ENCODE measurements around the gene GMDS. TPM values are rescaled to one million over a fixed set of nuclear protein-coding genes. Genes with fewer than 3 reads are reported as not detected.
A peak's percentile ranks its signal among the peaks of the same experiment; 100 is the strongest.

The GMDS gene
- total RNA-seq, 2 experiments from 2014 or later, result 31.1 to 35.9 TPM

DNA sequence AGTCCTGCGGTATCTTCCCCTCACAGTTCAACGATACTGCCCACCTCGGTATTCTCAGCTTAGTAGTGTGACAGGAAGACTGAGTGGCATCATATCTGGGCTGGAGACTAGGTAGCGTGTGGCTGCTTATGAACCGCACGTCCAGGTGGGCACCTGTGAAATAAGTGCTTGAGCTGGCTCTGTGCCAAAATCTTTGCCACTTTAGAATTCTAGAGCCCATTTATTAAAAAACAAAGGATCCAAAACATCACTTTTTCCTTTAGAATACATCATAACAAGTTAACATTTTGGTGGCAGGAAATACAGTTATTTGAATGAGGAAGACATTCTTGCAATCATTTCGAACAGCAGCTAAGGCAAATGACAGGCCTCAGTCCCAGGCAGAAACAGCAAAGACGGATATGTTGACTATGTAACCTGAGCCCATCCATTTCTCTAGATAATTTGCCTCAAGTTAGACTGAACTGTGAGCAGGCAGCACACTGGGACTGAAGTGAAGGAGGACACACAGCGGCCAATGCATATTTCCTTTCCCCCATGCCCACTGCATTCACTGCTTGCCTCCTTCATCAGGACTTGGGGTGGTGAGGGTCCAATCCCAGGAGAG is 136.6 kb downstream of the GMDS start:
- H3K4me1 Mint-ChIP-seq, result peaks cover 17% of the 10 kb centered on the region
- H3K27ac Mint-ChIP-seq, result no peak overlapping the region
- POLR2A ChIA-PET, result no interaction called here
- no peak for DNase-seq
- no peak overlapping the region for H3K4me3 Mint-ChIP-seq
- H3K9me3 Mint-ChIP-seq, result no peaks in the 10 kb centered on the region
- peaks cover 3% of the 10 kb centered on the region for H3K36me3 Mint-ChIP-seq (ENCODE audit: low read depth)
- CTCF ChIA-PET, result no interaction called here
- no peaks in the 10 kb centered on the region for H3K27me3 Mint-ChIP-seq

- Mint-ChIP-seq H3K27me3 (no peaks in the 10 kb centered on the region), H3K4me3 (no peak overlapping the region), H3K36me3 (ENCODE audit: low read depth) (no peaks in the 10 kb centered on the region), H3K9me3 (no peaks in the 10 kb centered on the region), H3K4me1 (peaks cover 1% of the 10 kb centered on the region), H3K27ac (no peak overlapping the region)
- POLR2A ChIA-PET, result no interaction called here
- DNase-seq, result no peak
- CTCF ChIA-PET, result interaction anchor here (1.2 to 1.3 kb wide), 3 partner anchors 44 to 497 kb away, joined by 3 to 6 read pairs (median 6); no protein-coding TSS in a partner anchor
Observed at GRCh38 chr6:2104524-2104880, 140.9 kb downstream of the GMDS start.

GRCh38 chr6:2103765-2104523 is 141.5 kb downstream of the GMDS start:
- H3K27me3 Mint-ChIP-seq, result no peaks in the 10 kb centered on the region
- POLR2A ChIA-PET, result no interaction called here

GRCh38 chr6:2102966-2103365 is 142.4 kb downstream of the GMDS start:
- Mint-ChIP-seq H3K9me3 (no peaks in the 10 kb centered on the region), H3K4me1 (peaks cover 1% of the 10 kb centered on the region), H3K27me3 (no peaks in the 10 kb centered on the region), H3K4me3 (no peak overlapping the region), H3K36me3 (ENCODE audit: low read depth) (no peaks in the 10 kb centered on the region), H3K27ac (no peak overlapping the region)
- ChIA-PET POLR2A (no interaction called here), CTCF (no interaction called here)
- no peak for DNase-seq

More at GRCh38 chr6:2103765-2104523, 141.5 kb downstream of the GMDS start:
- no peak for DNase-seq
- H3K4me3 Mint-ChIP-seq, result no peak overlapping the region
- CTCF ChIA-PET, result interaction anchor here (0.7 to 1.3 kb wide), 4 partner anchors 44 to 506 kb away, joined by 3 to 6 read pairs (median 5); no protein-coding TSS in a partner anchor
- H3K36me3 Mint-ChIP-seq (ENCODE audit: low read depth), result no peaks in the 10 kb centered on the region
- H3K4me1 Mint-ChIP-seq, result peaks cover 1% of the 10 kb centered on the region
- no peak overlapping the region for H3K27ac Mint-ChIP-seq
- no peaks in the 10 kb centered on the region for H3K9me3 Mint-ChIP-seq

DNA sequence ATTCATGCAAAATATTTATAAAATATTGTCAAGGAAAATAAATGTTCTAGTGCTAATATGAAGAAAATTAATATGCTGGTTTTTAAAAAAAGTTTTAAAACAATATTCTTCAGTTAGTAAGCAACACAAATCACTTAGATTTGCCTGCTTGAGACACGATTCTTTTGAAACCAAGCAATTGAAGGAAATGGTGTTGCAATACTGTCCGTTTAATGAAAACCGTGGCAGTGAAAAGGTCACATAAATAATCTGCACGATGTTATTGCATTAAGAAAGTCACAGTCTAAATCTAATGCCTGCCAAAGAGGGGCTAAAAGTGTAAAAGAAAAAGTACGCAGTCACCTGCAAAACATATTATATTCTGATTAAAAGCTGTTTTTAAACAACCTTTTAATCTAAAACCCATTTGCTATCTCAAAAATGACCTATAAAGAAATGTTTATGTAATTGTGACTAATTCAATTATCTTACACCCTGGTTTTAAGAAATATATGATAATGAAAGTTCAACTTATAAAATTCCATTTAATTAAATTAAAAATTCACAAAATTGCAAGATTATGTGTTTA is 143.0 kb downstream of the GMDS start:
- H3K4me1 Mint-ChIP-seq, result peaks cover 1% of the 10 kb centered on the region
- H3K27ac Mint-ChIP-seq, result no peak overlapping the region
- H3K4me3 Mint-ChIP-seq, result no peak overlapping the region
- H3K27me3 Mint-ChIP-seq, result no peaks in the 10 kb centered on the region
- no peaks in the 10 kb centered on the region for H3K36me3 Mint-ChIP-seq (ENCODE audit: low read depth)
- DNase-seq, result no peak
- ChIA-PET CTCF (no interaction called here), POLR2A (no interaction called here)
- no peaks in the 10 kb centered on the region for H3K9me3 Mint-ChIP-seq

DNA sequence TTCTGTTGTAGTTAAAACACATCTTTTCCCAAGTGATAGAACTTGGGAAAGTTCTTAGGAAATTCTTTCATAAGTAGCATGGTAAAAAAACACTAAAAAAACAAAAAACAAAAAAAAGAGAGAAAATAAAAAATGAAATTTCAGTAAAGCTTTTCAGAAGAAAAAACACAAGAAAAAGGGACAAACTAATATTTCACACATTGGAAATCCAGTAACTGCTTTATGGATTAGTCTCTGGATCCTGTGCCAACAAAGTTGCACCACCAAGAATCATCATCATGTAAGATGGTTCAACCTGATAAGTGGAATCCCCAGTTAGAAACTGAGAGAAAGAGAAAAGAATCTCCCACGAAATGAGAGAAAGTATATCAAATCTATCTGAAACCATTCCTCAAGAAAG is 144.2 kb downstream of the GMDS start:
- CTCF ChIA-PET, result no interaction called here

DNA sequence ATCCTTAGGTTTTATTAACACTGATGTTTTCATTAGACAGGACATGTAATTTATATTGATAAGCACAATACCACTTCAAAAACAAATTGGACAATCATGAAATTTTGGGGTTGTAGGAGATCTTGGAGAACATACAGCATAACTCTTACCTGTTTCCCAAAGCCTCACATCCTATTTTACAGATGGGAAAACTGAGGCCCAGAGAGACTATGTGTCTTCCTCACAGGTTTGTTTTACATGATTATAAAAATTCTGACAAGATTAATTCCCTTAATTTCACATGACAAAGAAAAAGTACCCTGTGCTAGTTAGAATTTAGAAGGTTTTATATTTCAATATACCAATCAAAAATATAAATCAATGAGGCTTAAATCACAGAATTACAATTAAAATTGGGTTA is 145.5 kb downstream of the GMDS start:
- ChIA-PET CTCF (no interaction called here), POLR2A (no interaction called here)
- no peak overlapping the region for H3K27ac Mint-ChIP-seq
- H3K27me3 Mint-ChIP-seq, result no peaks in the 10 kb centered on the region
- H3K4me1 Mint-ChIP-seq, result peaks cover 1% of the 10 kb centered on the region
- H3K9me3 Mint-ChIP-seq, result no peaks in the 10 kb centered on the region
- H3K36me3 Mint-ChIP-seq (ENCODE audit: low read depth), result no peaks in the 10 kb centered on the region
- no peak for DNase-seq
- no peak overlapping the region for H3K4me3 Mint-ChIP-seq

More for the DNA sequence above, 144.2 kb downstream of the GMDS start:
- H3K27me3 Mint-ChIP-seq, result no peaks in the 10 kb centered on the region
- no peak for DNase-seq
- H3K4me1 Mint-ChIP-seq, result peaks cover 1% of the 10 kb centered on the region
- no peaks in the 10 kb centered on the region for H3K36me3 Mint-ChIP-seq (ENCODE audit: low read depth)
- H3K9me3 Mint-ChIP-seq, result no peaks in the 10 kb centered on the region
- H3K27ac Mint-ChIP-seq, result no peak overlapping the region
- POLR2A ChIA-PET, result no interaction called here
- no peak overlapping the region for H3K4me3 Mint-ChIP-seq

GRCh38 chr6:2097464-2097863 is 147.9 kb downstream of the GMDS start:
- H3K4me3 Mint-ChIP-seq, result no peak overlapping the region
- ChIA-PET POLR2A (no interaction called here), CTCF (no interaction called here)
- no peaks in the 10 kb centered on the region for H3K36me3 Mint-ChIP-seq (ENCODE audit: low read depth)
- DNase-seq, result no peak
- no peak overlapping the region for H3K27ac Mint-ChIP-seq
- no peaks in the 10 kb centered on the region for H3K4me1 Mint-ChIP-seq
- H3K27me3 Mint-ChIP-seq, result no peaks in the 10 kb centered on the region
- no peaks in the 10 kb centered on the region for H3K9me3 Mint-ChIP-seq

- no peaks in the 10 kb centered on the region for H3K36me3 Mint-ChIP-seq (ENCODE audit: low read depth)
- CTCF ChIA-PET, result no interaction called here
- H3K27me3 Mint-ChIP-seq, result no peaks in the 10 kb centered on the region
- no peak for DNase-seq
- POLR2A ChIA-PET, result no interaction called here
- no peaks in the 10 kb centered on the region for H3K4me1 Mint-ChIP-seq
- no peaks in the 10 kb centered on the region for H3K9me3 Mint-ChIP-seq
- no peak overlapping the region for H3K27ac Mint-ChIP-seq
- H3K4me3 Mint-ChIP-seq, result no peak overlapping the region
Observed at GRCh38 chr6:2094642-2095041, 150.8 kb downstream of the GMDS start.

GRCh38 chr6:2086326-2086965 is 159.0 kb downstream of the GMDS start:
- Mint-ChIP-seq H3K4me3 (no peak overlapping the region), H3K36me3 (ENCODE audit: low read depth) (no peaks in the 10 kb centered on the region), H3K27me3 (peaks cover 3% of the 10 kb centered on the region), H3K9me3 (no peaks in the 10 kb centered on the region), H3K27ac (no peak overlapping the region), H3K4me1 (peaks cover 17% of the 10 kb centered on the region)
- CTCF ChIA-PET, result no interaction called here
- no peak for DNase-seq
- POLR2A ChIA-PET, result no interaction called here

GRCh38 chr6:2085657-2086056 is 159.7 kb downstream of the GMDS start:
- no peak overlapping the region for H3K4me3 Mint-ChIP-seq
- H3K4me1 Mint-ChIP-seq, result peaks cover 25% of the 10 kb centered on the region
- ChIA-PET CTCF (no interaction called here), POLR2A (no interaction called here)
- peaks cover 1% of the 10 kb centered on the region for H3K9me3 Mint-ChIP-seq
- no peak overlapping the region for H3K27ac Mint-ChIP-seq
- DNase-seq, result no peak
- H3K27me3 Mint-ChIP-seq, result peaks cover 3% of the 10 kb centered on the region
- no peaks in the 10 kb centered on the region for H3K36me3 Mint-ChIP-seq (ENCODE audit: low read depth)

DNA sequence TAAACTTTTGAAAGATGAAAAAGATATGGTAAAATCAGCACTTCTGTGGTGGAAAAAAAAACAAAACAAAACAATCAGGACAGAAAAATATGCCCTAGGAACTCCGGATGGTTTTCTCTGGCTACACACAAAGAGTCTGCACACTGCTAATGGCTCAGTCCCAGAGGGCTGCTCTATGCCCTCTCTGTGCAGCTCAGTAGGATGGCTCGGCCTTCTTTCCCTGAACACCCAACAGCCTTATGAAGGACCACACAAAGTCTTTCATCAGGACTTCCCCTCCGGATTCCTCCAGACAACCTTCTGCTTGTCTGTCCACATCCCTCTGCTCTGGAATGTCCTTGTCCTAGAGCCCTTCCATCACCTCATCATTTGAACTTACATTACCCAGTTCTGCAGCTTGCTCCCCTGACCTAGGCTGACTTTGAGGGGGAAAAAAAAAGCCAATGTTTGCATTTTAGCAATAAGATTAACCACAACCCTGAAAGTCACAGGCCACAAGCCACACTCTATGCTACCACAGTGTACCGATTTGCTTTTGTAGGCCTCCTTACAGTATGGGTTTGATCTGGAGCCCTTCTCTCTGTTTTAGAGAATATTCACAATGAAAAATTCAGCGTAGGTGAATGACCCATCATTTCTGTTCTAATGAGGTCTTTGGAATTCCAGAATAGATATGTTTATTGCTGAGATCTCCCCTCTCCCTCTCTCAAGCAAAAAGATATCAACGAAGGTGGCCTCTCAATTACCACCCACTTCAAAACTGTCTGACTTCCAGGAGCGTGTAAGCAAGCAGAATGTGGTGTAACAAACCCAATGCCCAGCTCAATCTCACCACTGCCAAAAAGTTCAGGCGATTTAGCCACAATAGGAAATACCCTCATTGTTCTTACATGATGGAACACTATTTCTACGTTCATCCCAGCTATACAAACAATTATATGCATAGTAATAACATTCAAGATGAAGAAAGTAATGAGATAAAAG is 164.0 kb downstream of the GMDS start:
- POLR2A ChIA-PET, result no interaction called here
- peaks cover 35% of the 10 kb centered on the region for H3K4me1 Mint-ChIP-seq
- CTCF ChIA-PET, result no interaction called here
- peak; percentile 58 for DNase-seq
- peaks cover 10% of the 10 kb centered on the region for H3K36me3 Mint-ChIP-seq (ENCODE audit: low read depth)
- H3K27me3 Mint-ChIP-seq, result peaks cover 6% of the 10 kb centered on the region
- peak overlapping the region; percentile 4 for H3K27ac Mint-ChIP-seq
- H3K4me3 Mint-ChIP-seq, result no peak overlapping the region
- H3K9me3 Mint-ChIP-seq, result peaks cover 19% of the 10 kb centered on the region
